Kidney (tissue), 14 donors: ENCODE results near the gene KLK6. TPM values are rescaled to one million over a fixed set of nuclear protein-coding genes. Genes with fewer than 3 reads are reported as not detected.

Experiments
- DNase-seq, 5 donors: peaks; one replicate each; pipeline ENCODE4 v3.0.0-alpha.2; 2013 to 2020
- FAIRE-seq: peaks from 2 replicates; lab custom pipeline; 2012; peaks lifted over from hg19 to GRCh38; lab: Jason Lieb, UNC
- H3K27ac ChIP-seq, 2 donors: one replicate each; pipeline ENCODE4 v1.7.0; 2013; ENCODE audit warnings: low read depth in 2 of 2, low read length in 2 of 2, inconsistent platforms in 1 of 2
- H3K27me3 ChIP-seq: one replicate; pipeline ENCODE4 v1.7.1; 2013; ENCODE audit warnings: low read length, inconsistent platforms; ENCODE audit not compliant: control insufficient read depth, insufficient read depth
- H3K36me3 ChIP-seq, 3 donors: one replicate each; pipeline versions ENCODE4 v1.7.0 to v1.7.1; 2013; ENCODE audit warnings: low read length in 3 of 3, control low read depth in 1 of 3, inconsistent platforms in 1 of 3; ENCODE audit not compliant: insufficient read depth in 3 of 3, control insufficient read depth in 2 of 3
- H3K4me1 ChIP-seq, 3 donors: one replicate each; pipeline versions ENCODE4 v1.7.0 to v1.7.1; 2013; ENCODE audit warnings: low read length in 3 of 3, inconsistent platforms in 1 of 3, low read depth in 1 of 3; ENCODE audit not compliant: control insufficient read depth in 2 of 3, insufficient read depth in 2 of 3
- H3K4me3 ChIP-seq, 3 donors: one replicate each; pipeline versions ENCODE4 v1.7.0 to v1.8.1; 2013; ENCODE audit warnings: low read length in 3 of 3, control low read depth in 1 of 3, inconsistent platforms in 1 of 3
- H3K9ac ChIP-seq, 3 donors: one replicate each; pipeline versions ENCODE4 v1.7.0 to v1.7.1; 2013; ENCODE audit warnings: low read length in 3 of 3, control low read depth in 1 of 3, inconsistent platforms in 1 of 3
- H3K9me3 ChIP-seq, 3 donors: one replicate each; pipeline versions ENCODE4 v1.7.0 to v1.7.1; 2013; ENCODE audit warnings: low read length in 3 of 3, control low read depth in 1 of 3, inconsistent platforms in 1 of 3; ENCODE audit not compliant: control insufficient read depth in 2 of 3, insufficient read depth in 1 of 3
- intact Hi-C: fragments of 100-400 bp; cut with DNase I; formaldehyde crosslinking; loops from one replicate; pipeline ENCODE4 v1.11.1; 2022
- polyA plus RNA-seq: library from polyadenylated mRNA; stranded (reverse); fragments of 350-450 nt; fragmentation: Illumina TruSeq; extraction: RNeasy Lipid Tissue Mini Kit (QIAGEN cat#74804); gene quantifications from one replicate; pipeline ENCODE4 v1.2.3, GENCODE V29; 2014; ENCODE audit warnings: low read depth, low replicate concordance; ENCODE audit not compliant: insufficient read depth
- total RNA-seq: library from RNA; stranded (reverse); fragmentation: NEBNext Ultra II Directional; extraction: Animal tissue kit (Norgen Biotek cat#: 25700); gene quantifications from one replicate; pipeline ENCODE4 v1.2.1, GENCODE V29; 2021
- TF ChIP-seq, protein P1 (sequence below): IDR thresholded peaks from 3 replicates; pipeline ENCODE4 v1.5.1; 2012; ENCODE audit warnings: mild to moderate bottlenecking, moderate library complexity, borderline replicate concordance; ENCODE audit not compliant: insufficient read depth; ENCODE audit errors: extremely low read depth
- donor health status: control.
- donor health status: control.
- donor health status: control.
- donor health status: control.
- donor health status: control.
- donor health status: DM: yes; HTN: yes; CAD: no.
- donor health status: Normal renal cell carcinoma (clear cell type).

The KLK6 gene
- total and polyA plus RNA-seq, 2 donors from 2014 or later: 15.0 to 30.3 TPM

DNA sequence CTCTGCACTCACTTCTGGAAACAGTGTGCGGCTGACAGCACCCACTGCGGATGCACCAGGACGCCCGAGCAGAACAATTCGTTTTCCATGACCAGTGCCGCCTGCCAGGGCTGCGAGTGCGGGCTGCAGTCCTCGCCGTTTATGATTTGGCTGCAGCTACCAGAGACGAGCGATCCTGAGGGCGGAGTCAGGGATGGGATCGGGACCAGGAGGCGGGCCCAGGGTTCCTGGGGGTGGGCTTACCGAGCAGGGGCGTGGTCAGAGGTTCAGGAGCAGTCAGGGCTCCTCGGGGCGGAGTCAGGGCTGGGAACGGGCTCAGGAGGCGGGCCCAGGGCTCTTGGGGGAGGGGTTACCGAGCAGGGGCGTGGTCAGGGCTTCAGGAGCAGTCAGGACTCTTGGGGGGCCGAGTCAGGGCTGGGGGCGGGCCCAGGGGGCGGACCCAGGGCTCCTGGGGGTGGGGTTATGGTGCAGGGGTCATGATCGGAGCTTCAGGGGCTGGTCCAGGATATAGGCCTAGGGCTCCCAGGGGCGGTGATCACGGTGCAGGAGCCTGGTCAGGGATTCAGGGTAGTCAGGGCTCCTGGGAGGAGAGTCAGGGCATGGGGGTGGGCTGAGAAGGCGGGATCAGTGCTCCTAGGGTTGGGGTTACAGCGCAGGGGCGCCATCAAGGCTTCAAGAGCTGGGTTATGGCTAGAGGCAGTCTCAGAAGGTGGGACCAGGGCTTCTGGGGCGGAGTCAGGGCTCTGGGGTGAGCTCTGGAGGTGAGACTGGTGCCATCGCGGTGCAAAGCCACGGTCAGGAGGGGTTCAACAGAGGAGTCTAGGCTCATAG, 59.9 kb downstream of the KLK6 start:
- intact Hi-C loops: no loop called here
- no peak overlapping the region for H3K27ac ChIP-seq
- H3K9ac ChIP-seq: no peak overlapping the region
- no peaks in the 10 kb centered on the region for H3K9me3 ChIP-seq
- FAIRE-seq (no peak), DNase-seq (peak in 4 of 5 donors; percentile 69 to 90 (median 79))
- TF ChIP-seq, protein P1, sequence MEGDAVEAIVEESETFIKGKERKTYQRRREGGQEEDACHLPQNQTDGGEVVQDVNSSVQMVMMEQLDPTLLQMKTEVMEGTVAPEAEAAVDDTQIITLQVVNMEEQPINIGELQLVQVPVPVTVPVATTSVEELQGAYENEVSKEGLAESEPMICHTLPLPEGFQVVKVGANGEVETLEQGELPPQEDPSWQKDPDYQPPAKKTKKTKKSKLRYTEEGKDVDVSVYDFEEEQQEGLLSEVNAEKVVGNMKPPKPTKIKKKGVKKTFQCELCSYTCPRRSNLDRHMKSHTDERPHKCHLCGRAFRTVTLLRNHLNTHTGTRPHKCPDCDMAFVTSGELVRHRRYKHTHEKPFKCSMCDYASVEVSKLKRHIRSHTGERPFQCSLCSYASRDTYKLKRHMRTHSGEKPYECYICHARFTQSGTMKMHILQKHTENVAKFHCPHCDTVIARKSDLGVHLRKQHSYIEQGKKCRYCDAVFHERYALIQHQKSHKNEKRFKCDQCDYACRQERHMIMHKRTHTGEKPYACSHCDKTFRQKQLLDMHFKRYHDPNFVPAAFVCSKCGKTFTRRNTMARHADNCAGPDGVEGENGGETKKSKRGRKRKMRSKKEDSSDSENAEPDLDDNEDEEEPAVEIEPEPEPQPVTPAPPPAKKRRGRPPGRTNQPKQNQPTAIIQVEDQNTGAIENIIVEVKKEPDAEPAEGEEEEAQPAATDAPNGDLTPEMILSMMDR: no peak
- no peaks in the 10 kb centered on the region for H3K36me3 ChIP-seq
- peaks cover 24% of the 10 kb centered on the region for H3K27me3 ChIP-seq
- H3K4me1 ChIP-seq: no peaks in the 10 kb centered on the region
- H3K4me3 ChIP-seq: no peak overlapping the region

Other genes with a start within 250 kb of the KLK6 start
- 0.35 TPM for gene SHANK1, start 249.8 kb downstream of the KLK6 start, total RNA-seq
- gene SHANK1, start 249.8 kb downstream of the KLK6 start, polyA plus RNA-seq: 0.24 TPM
- 9.6 TPM for gene CLEC11A, start 246.2 kb downstream of the KLK6 start, total RNA-seq
- gene CLEC11A, start 246.2 kb downstream of the KLK6 start, polyA plus RNA-seq: 24.5 TPM
- gene GPR32, start 199.1 kb downstream of the KLK6 start, total RNA-seq: not detected
- not detected for gene GPR32, start 199.1 kb downstream of the KLK6 start, polyA plus RNA-seq
- gene ACP4, start 179.2 kb downstream of the KLK6 start, total RNA-seq: not detected
- not detected for gene ACP4, start 179.2 kb downstream of the KLK6 start, polyA plus RNA-seq
- 0.41 TPM for gene KLK1, start 145.8 kb downstream of the KLK6 start, total RNA-seq
- gene KLK1, start 145.8 kb downstream of the KLK6 start, polyA plus RNA-seq: 827 TPM
- not detected for gene KLK15, start 136.0 kb downstream of the KLK6 start, total RNA-seq
- 2.7 TPM for gene KLK15, start 136.0 kb downstream of the KLK6 start, polyA plus RNA-seq
- not detected for gene KLK3, start 114.7 kb downstream of the KLK6 start, total RNA-seq
- 1.6 TPM for gene KLK3, start 114.7 kb downstream of the KLK6 start, polyA plus RNA-seq
- not detected for gene KLK2, start 96.2 kb downstream of the KLK6 start, total RNA-seq
- not detected for gene KLK2, start 96.2 kb downstream of the KLK6 start, polyA plus RNA-seq
- not detected for gene KLK4, start 58.2 kb downstream of the KLK6 start, total RNA-seq
- gene KLK4, start 58.2 kb downstream of the KLK6 start, polyA plus RNA-seq: 1.2 TPM
- gene KLK5, start 16.6 kb downstream of the KLK6 start, total RNA-seq: 0.88 TPM
- 1.1 TPM for gene KLK5, start 16.6 kb downstream of the KLK6 start, polyA plus RNA-seq
- gene KLK7, start 14.3 kb upstream of the KLK6 start, total RNA-seq: 1.0 TPM
- gene KLK7, start 14.3 kb upstream of the KLK6 start, polyA plus RNA-seq: 22.5 TPM
- gene KLK8, start 32.0 kb upstream of the KLK6 start, total RNA-seq: 4.2 TPM
- gene KLK8, start 32.0 kb upstream of the KLK6 start, polyA plus RNA-seq: 1.3 TPM
- gene KLK10, start 50.1 kb upstream of the KLK6 start, total RNA-seq: 0.63 TPM
- not detected for gene KLK10, start 50.1 kb upstream of the KLK6 start, polyA plus RNA-seq
- gene KLK11, start 57.0 kb upstream of the KLK6 start, total RNA-seq: 0.47 TPM
- gene KLK11, start 57.0 kb upstream of the KLK6 start, polyA plus RNA-seq: not detected
- gene KLK12, start 65.4 kb upstream of the KLK6 start, total RNA-seq: not detected
- not detected for gene KLK12, start 65.4 kb upstream of the KLK6 start, polyA plus RNA-seq
- gene KLK13, start 95.5 kb upstream of the KLK6 start, total RNA-seq: not detected
- gene KLK13, start 95.5 kb upstream of the KLK6 start, polyA plus RNA-seq: not detected
- gene KLK14, start 113.3 kb upstream of the KLK6 start, total RNA-seq: 0.22 TPM
- not detected for gene KLK14, start 113.3 kb upstream of the KLK6 start, polyA plus RNA-seq
- gene CTU1, start 138.8 kb upstream of the KLK6 start, total RNA-seq: 8.4 TPM
- gene CTU1, start 138.8 kb upstream of the KLK6 start, polyA plus RNA-seq: 5.2 TPM
- gene SIGLEC9, start 155.3 kb upstream of the KLK6 start, total RNA-seq: 8.1 TPM
- gene SIGLEC9, start 155.3 kb upstream of the KLK6 start, polyA plus RNA-seq: 1.6 TPM
- 4.0 TPM for gene SIGLEC7, start 172.7 kb upstream of the KLK6 start, total RNA-seq
- gene SIGLEC7, start 172.7 kb upstream of the KLK6 start, polyA plus RNA-seq: 1.2 TPM